ENCODE results near the gene EPHB1.

- TF ChIP-seq, protein P1, sequence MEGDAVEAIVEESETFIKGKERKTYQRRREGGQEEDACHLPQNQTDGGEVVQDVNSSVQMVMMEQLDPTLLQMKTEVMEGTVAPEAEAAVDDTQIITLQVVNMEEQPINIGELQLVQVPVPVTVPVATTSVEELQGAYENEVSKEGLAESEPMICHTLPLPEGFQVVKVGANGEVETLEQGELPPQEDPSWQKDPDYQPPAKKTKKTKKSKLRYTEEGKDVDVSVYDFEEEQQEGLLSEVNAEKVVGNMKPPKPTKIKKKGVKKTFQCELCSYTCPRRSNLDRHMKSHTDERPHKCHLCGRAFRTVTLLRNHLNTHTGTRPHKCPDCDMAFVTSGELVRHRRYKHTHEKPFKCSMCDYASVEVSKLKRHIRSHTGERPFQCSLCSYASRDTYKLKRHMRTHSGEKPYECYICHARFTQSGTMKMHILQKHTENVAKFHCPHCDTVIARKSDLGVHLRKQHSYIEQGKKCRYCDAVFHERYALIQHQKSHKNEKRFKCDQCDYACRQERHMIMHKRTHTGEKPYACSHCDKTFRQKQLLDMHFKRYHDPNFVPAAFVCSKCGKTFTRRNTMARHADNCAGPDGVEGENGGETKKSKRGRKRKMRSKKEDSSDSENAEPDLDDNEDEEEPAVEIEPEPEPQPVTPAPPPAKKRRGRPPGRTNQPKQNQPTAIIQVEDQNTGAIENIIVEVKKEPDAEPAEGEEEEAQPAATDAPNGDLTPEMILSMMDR (IDR thresholded peaks at IDR 0.05) = no peak
- TF ChIP-seq POLR2A (IDR thresholded peaks at IDR 0.05) (no peak), POLR2AphosphoS5 (IDR thresholded peaks at IDR 0.05) (no peak)
Observed at GRCh38 chr3:134929976-134930375, 134.9 kb downstream of the EPHB1 start.
